GM12891 (cell line): Measurements from ENCODE around the gene FHIT.

ENCODE experiments used
- POLR2A ChIP-seq: IDR thresholded peaks from 2 replicates; pipeline ENCODE4 v1.6.1; 2011; ENCODE audit warnings: low read depth, low read length, control low read depth
- POLR2AphosphoS5 ChIP-seq: IDR thresholded peaks from 2 replicates; pipeline ENCODE4 v1.6.1; 2011; ENCODE audit warnings: low read depth, low read length, control low read depth
- SPI1 ChIP-seq: IDR thresholded peaks from 2 replicates; pipeline ENCODE4 v1.6.1; 2011; ENCODE audit warnings: low read depth, low read length, control low read depth
- TAF1 ChIP-seq: IDR thresholded peaks from 2 replicates; pipeline ENCODE4 v1.6.1; 2011; ENCODE audit warnings: low read depth, low read length, control low read depth

DNA sequence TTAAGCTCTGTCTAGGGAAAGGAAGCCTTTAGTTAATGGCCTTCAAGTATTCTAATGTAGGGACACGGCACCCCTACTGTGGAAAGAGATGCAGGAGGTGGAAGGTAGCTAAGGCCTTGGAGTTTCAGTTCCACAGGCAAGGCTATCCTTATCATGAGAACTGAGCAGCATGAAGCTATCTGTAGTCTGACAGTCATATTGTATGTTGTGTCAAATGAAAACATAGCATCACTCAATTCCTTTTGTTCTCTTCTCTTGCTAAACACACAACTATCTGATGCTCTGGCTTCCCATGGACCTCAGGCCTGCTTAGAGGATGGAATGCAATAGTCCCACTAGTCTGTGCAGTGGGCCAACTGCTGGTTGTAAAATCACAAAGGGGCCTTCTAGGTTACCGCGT lies 380.9 kb downstream of the FHIT start:
- TF ChIP-seq POLR2A (no peak), POLR2AphosphoS5 (no peak), TAF1 (no peak), SPI1 (no peak)
